Upper lobe of left lung (tissue), 6 donors: ENCODE data around the gene NRXN3. TPM values are rescaled to one million over a fixed set of nuclear protein-coding genes. Genes with fewer than 3 reads are reported as not detected.

Source experiments
- ATAC-seq, 2 donors: fragments of 200-7000 bp; cut with Tn5 transposase; one replicate each; pipeline ENCODE4 v1.9.1; 2022; ENCODE audit warnings: mild to moderate bottlenecking in 2 of 2, moderate library complexity in 2 of 2; ENCODE audit not compliant: low FRiP score in 2 of 2
- DNase-seq, 2 donors: peaks; one replicate each; pipeline ENCODE4 v3.0.0-alpha.2; 2019 to 2020
- H3K27ac ChIP-seq, 4 donors: fragments of 200-600 bp; sonication (generic); one replicate each; pipeline ENCODE4 v1.5.1; 2016 to 2019
- H3K27me3 ChIP-seq, 4 donors: fragments of 200-600 bp; sonication (generic); one replicate each; pipeline ENCODE4 v1.5.1; 2017 to 2019
- H3K36me3 ChIP-seq, 4 donors: fragments of 200-600 bp; sonication (generic); one replicate each; pipeline ENCODE4 v1.5.1; 2016 to 2019
- H3K4me1 ChIP-seq, 4 donors: fragments of 200-600 bp; sonication (generic); one replicate each; pipeline ENCODE4 v1.5.1; 2018 to 2019
- H3K4me3 ChIP-seq, 4 donors: fragments of 200-600 bp; sonication (generic); one replicate each; pipeline ENCODE4 v1.5.1; 2017 to 2019; ENCODE audit warnings: mild to moderate bottlenecking in 2 of 4, moderate library complexity in 1 of 4
- H3K9me3 ChIP-seq, 4 donors: fragments of 200-600 bp; sonication (generic); one replicate each; pipeline ENCODE4 v1.5.1; 2018 to 2019
- CTCF ChIP-seq, 6 experiments: fragments of 450-650 bp in 4 of 6; fragments of 200-600 bp in 2 of 6; sonication (generic) in 2 of 6; IDR thresholded peaks; one replicate each; pipeline ENCODE4 v1.5.1; 2016 to 2019; ENCODE audit warnings: antibody characterized with exemption in 6 of 6
- EP300 ChIP-seq, 4 donors: sonication (generic); formaldehyde crosslinking; IDR thresholded peaks; one replicate each; pipeline ENCODE4 v1.5.1; 2017; ENCODE audit warnings: antibody characterized with exemption in 4 of 4, control low read depth in 2 of 4
- POLR2A ChIP-seq, 4 donors: fragments of 450-650 bp; IDR thresholded peaks; one replicate each; pipeline ENCODE4 v1.5.1; 2016 to 2017; ENCODE audit warnings: antibody characterized with exemption in 4 of 4, mild to moderate bottlenecking in 2 of 4
- POLR2AphosphoS5 ChIP-seq, 2 donors: sonication (generic); formaldehyde crosslinking; IDR thresholded peaks; one replicate each; pipeline ENCODE4 v1.5.1; 2017; ENCODE audit warnings: antibody characterized with exemption in 2 of 2
- WGBS, 2 donors: methylation state at CpG; one replicate each; pipeline ENCODE4 v1.1.5; 2017 to 2018; 5-methylcytosine and 5-hydroxymethylcytosine counted together
- total RNA-seq, 6 donors: library from RNA; depleted of rRNA in 4 of 6; stranded (reverse); fragments of >200 nt in 4 of 6; gene quantifications; one replicate each; pipeline versions ENCODE4 v1.1.0 to v1.2.1, GENCODE V29; 2016 to 2021
- donor health status: DM: no; HTN: no; CAD: no; lungs with moderate emphysema.
- donor health status: DM: no; HTN: yes; CAD: no; lungs with severe emphysema.

The NRXN3 gene
- total RNA-seq, 6 donors from 2014 or later, result 4.4 to 14.9 (median 7.2) TPM

- 60 to 74% methylated on average over 6 of the region's 6 CpGs for WGBS, 2 donors
- no peak overlapping the region for H3K27ac ChIP-seq
- no peaks in the 10 kb centered on the region for H3K27me3 ChIP-seq
- DNase-seq, result no peak
- no peaks in the 10 kb centered on the region for H3K4me1 ChIP-seq
- no peaks in the 10 kb centered on the region for H3K36me3 ChIP-seq
- no peaks in the 10 kb centered on the region for H3K9me3 ChIP-seq
- no peak overlapping the region for H3K4me3 ChIP-seq
- no peak for ATAC-seq
- TF ChIP-seq CTCF (IDR thresholded peaks at IDR 0.05) (no peak), POLR2A (IDR thresholded peaks at IDR 0.05) (no peak), EP300 (IDR thresholded peaks at IDR 0.05) (no peak), POLR2AphosphoS5 (IDR thresholded peaks at IDR 0.05) (no peak)
Observed at GRCh38 chr14:78455896-78456435, 285.8 kb downstream of the NRXN3 start.

GRCh38 chr14:78469947-78470346 is 299.8 kb downstream of the NRXN3 start:
- Histone ChIP-seq H3K4me3 (no peak overlapping the region), H3K9me3 (peaks cover 0 to 3% (median 0%) of the 10 kb centered on the region in 4 donors), H3K36me3 (no peaks in the 10 kb centered on the region), H3K4me1 (no peaks in the 10 kb centered on the region), H3K27ac (no peak overlapping the region), H3K27me3 (no peaks in the 10 kb centered on the region)
- no peak for TF ChIP-seq EP300 (IDR thresholded peaks at IDR 0.05)
- no peak for TF ChIP-seq POLR2AphosphoS5 (IDR thresholded peaks at IDR 0.05)
- TF ChIP-seq POLR2A (IDR thresholded peaks at IDR 0.05), result no peak
- no peak for TF ChIP-seq CTCF (IDR thresholded peaks at IDR 0.05)
- DNase-seq, result no peak
- no peak for ATAC-seq

GRCh38 chr14:78479127-78479780 is 309.1 kb downstream of the NRXN3 start:
- Histone ChIP-seq H3K4me3 (no peak overlapping the region), H3K27me3 (no peaks in the 10 kb centered on the region), H3K36me3 (no peaks in the 10 kb centered on the region), H3K4me1 (no peaks in the 10 kb centered on the region), H3K9me3 (no peaks in the 10 kb centered on the region), H3K27ac (no peak overlapping the region)
- no peak for TF ChIP-seq POLR2AphosphoS5 (IDR thresholded peaks at IDR 0.05)
- no peak for TF ChIP-seq CTCF (IDR thresholded peaks at IDR 0.05)
- no peak for TF ChIP-seq POLR2A (IDR thresholded peaks at IDR 0.05)
- TF ChIP-seq EP300 (IDR thresholded peaks at IDR 0.05), result no peak
- DNase-seq (no peak), ATAC-seq (no peak)
- WGBS, 2 donors, result 74 to 78% methylated on average over 5 of the region's 5 CpGs

- Histone ChIP-seq H3K36me3 (no peaks in the 10 kb centered on the region), H3K27ac (no peak overlapping the region), H3K9me3 (no peaks in the 10 kb centered on the region), H3K27me3 (no peaks in the 10 kb centered on the region), H3K4me1 (no peaks in the 10 kb centered on the region), H3K4me3 (no peak overlapping the region)
- WGBS, 2 donors, result 70 to 88% methylated on average over 2 of the region's 2 CpGs
- TF ChIP-seq POLR2AphosphoS5 (IDR thresholded peaks at IDR 0.05), result no peak
- no peak for TF ChIP-seq EP300 (IDR thresholded peaks at IDR 0.05)
- no peak for TF ChIP-seq POLR2A (IDR thresholded peaks at IDR 0.05)
- TF ChIP-seq CTCF (IDR thresholded peaks at IDR 0.05), result no peak
- ATAC-seq (no peak), DNase-seq (no peak)
Observed at GRCh38 chr14:78484028-78484427, 313.9 kb downstream of the NRXN3 start.

GRCh38 chr14:78486081-78486480 is 315.9 kb downstream of the NRXN3 start:
- TF ChIP-seq POLR2AphosphoS5 (IDR thresholded peaks at IDR 0.05) (no peak), POLR2A (IDR thresholded peaks at IDR 0.05) (no peak), EP300 (IDR thresholded peaks at IDR 0.05) (no peak), CTCF (IDR thresholded peaks at IDR 0.05) (no peak)
- H3K4me3 ChIP-seq, result no peak overlapping the region
- H3K36me3 ChIP-seq, result no peaks in the 10 kb centered on the region
- ATAC-seq (no peak), DNase-seq (no peak)
- H3K9me3 ChIP-seq, result no peaks in the 10 kb centered on the region
- H3K4me1 ChIP-seq, result no peaks in the 10 kb centered on the region
- no peaks in the 10 kb centered on the region for H3K27me3 ChIP-seq
- H3K27ac ChIP-seq, result no peak overlapping the region
